ENCODE data around the gene ATP6V0A1.
A peak's percentile ranks its signal among the peaks of the same experiment; 100 is the strongest.
"Not testable (repeated sequence)": the region's sequence is repeated elsewhere in the genome, so short reads cannot be mapped to it uniquely, and the experiment has no call there.

ATP6V0A1 gene

GRCh38 chr17:42458497-42459255, at the start of gene ATP6V0A1:
Gene ATP6V0A1, plus strand, starts transcription at chr17:42458878. Its CDS starts 2,017 bp downstream, at chr17:42460895.
- peak; percentile 93 for DNase-seq (ENCODE audit: low spot score)

- DNase-seq (ENCODE audit: low spot score), result no peak
Measured at GRCh38 chr17:42409523-42410318, 49.0 kb upstream of the ATP6V0A1 start.

- DNase-seq (ENCODE audit: low spot score), result no peak
Measured at GRCh38 chr17:42410319-42410685, 48.4 kb upstream of the ATP6V0A1 start.

DNA sequence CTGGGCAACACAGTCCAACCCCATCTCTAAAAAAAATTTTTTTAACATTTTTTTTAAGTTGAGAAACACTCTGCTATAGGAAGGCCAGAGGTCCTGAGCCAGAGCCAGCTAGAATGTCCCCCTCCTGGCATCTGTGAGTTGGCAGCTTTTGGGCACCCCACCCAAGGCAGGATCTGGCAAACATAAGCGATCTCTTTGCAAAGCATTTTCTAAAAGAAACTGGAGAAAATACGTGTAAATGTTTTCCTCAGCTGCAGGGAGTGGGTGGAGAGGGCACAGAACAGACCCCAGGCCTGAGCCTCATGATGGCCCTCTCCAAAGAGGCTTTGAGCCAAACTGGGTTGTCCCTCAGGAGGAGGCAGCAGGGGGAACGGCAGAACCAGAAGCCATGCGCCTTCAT, 47.3 kb upstream of the ATP6V0A1 start:
- DNase-seq (ENCODE audit: low spot score), result no peak

- DNase-seq (ENCODE audit: low spot score), result no peak
Measured at GRCh38 chr17:42411905-42412679, 46.6 kb upstream of the ATP6V0A1 start.

DNA sequence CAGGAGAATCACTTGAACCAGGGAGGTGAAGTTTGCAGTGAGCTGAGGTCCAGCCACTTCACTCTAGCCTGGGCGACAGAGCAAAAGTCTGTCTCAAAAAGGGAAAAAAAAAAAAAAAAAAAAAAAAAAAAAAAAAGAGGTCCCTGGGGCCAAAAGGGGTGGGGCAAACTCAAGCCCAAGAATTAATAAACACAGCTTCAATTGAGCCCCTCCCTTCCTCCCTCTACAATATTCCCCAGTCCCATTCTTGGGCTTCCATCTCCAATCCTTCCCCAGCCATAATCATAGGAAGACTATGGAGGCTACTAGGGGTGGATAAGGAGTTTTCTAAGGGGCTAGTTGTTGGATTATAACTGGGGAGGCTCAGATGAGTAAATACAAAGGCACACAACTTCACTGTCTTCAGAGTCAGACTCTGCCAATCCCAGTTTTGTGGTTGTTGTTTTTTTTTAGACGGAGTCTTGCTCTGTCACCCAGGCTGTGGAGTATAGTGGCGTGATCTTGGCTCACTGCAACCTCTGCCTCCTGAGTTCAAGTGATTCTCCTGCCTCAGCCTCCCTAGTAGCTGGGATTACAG, 45.1 kb upstream of the ATP6V0A1 start:
- no peak for DNase-seq (ENCODE audit: low spot score)

- DNase-seq (ENCODE audit: low spot score), result peak; percentile 53
Measured at GRCh38 chr17:42414704-42415409, 43.8 kb upstream of the ATP6V0A1 start.

DNA sequence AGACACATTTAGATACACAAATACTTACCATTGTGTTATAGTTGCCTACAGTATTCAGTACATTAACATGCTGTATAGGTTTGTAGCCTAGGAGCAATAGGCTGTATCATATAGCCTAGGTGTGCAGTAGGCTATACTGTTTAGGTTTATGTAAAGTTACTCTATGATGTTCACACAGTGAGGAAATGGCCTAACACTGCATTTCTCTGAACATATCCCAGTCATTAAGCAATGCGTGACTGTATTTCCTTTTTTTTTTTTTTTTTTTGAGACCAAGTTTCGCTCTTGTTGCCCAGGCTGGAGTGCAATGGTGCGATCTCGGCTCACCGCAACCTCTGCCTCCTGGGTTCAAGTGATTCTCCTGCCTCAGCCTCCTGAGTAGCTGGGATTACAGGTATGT, 40.7 kb upstream of the ATP6V0A1 start:
- not testable (repeated sequence) for DNase-seq (ENCODE audit: low spot score)

- no peak for DNase-seq (ENCODE audit: low spot score)
Measured at GRCh38 chr17:42421136-42421506, 37.6 kb upstream of the ATP6V0A1 start.

GRCh38 chr17:42421507-42422338, 37.0 kb upstream of the ATP6V0A1 start:
- no peak for DNase-seq (ENCODE audit: low spot score)

- DNase-seq (ENCODE audit: low spot score), result no peak
Measured at GRCh38 chr17:42422412-42422957, 36.2 kb upstream of the ATP6V0A1 start.

DNA sequence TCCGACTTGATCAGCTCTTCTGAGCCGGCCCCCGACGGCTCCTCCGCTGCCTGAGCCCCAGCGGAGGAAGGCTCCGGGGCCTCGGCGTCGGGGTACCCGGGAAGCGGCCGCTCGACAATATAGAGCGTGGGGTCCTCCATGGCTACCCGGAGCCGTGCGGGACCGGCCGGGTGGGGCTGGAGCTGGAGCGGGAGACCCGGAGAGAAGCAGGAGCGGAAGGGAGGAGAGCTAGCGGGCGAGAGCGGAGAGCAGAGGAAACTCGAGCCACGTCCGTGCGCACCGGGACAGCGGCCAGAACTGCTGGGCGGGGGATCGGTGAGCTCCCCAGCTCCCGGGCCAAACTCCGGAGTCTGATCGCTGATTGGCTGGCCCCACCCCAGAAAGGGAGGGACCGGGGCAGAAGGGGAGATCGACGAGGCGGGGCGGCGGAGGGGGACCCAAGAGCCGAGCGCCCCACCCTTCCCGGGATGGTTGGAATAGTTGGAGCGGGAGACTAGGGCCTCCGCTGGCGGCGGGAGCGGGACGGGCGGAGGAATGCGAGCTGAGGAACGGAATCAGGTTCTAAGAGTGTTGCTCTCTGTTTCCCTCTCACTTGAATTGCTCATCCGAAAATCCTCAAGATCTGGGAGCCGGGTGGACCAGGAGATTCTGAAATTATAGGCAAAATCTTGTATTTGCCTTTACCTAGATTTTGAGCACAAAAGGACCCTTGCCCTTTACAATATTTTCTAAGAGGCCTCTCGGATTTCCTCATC, 35.5 kb upstream of the ATP6V0A1 start, which contains the start of gene CAVIN1:
Gene CAVIN1 (minus strand): TSS at position 299 of the 755 bp plus-strand sequence. CDS start 159 bp downstream, at position 140.
- DNase-seq (ENCODE audit: low spot score), result peak; percentile 51

DNA sequence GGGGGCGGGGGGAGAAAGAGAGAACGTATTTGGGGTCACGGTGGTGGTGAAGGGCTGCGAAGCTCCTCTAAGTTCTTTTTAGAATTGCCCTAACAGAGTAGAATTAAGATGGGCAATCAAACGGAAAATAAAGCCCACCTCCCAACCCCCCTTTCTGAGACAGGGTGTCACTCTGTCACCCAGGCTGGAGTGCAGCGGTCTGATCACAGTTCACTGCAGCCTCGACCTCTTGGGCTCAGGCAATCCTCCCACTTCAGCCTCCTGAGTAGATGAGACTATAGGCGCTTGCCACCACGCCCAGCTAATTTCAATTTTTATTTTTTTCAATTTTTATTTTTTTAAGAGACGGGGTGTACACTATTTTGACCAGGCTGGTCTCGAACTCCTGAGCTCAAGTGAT, 34.9 kb upstream of the ATP6V0A1 start:
- DNase-seq (ENCODE audit: low spot score), result no peak

DNA sequence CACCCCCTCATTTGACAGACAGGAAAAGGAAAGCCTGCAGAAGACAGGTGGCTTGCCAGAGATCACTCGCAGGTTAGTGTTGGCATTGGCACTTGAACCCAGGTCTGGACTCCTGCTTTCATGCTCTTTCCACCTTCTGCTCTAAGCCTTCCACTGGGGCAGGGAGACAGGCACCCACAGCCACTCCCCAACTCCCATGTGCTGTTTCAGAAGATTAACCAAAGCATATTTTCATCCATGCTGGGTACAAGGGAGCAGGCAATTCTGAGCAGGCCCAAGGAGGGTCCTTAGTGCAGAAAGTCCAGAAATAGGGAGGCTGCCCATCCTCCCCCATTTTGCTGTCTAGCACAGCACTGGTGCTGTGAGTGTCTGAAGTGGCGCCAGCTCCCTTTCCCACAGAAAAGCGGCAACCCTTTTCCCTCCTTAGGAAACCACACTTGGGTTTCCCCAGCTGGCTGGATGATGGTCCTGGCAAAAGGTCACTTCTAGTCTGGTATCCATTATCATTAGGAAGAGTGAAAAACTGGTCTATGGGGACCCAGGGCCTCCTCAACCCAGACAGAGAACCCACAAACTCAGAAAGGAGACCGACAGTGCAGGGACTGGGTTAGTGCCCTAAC, 33.6 kb upstream of the ATP6V0A1 start:
- no peak for DNase-seq (ENCODE audit: low spot score)

- peak; percentile 49 for DNase-seq (ENCODE audit: low spot score)
Measured at GRCh38 chr17:42428141-42428944, 30.3 kb upstream of the ATP6V0A1 start.

DNA sequence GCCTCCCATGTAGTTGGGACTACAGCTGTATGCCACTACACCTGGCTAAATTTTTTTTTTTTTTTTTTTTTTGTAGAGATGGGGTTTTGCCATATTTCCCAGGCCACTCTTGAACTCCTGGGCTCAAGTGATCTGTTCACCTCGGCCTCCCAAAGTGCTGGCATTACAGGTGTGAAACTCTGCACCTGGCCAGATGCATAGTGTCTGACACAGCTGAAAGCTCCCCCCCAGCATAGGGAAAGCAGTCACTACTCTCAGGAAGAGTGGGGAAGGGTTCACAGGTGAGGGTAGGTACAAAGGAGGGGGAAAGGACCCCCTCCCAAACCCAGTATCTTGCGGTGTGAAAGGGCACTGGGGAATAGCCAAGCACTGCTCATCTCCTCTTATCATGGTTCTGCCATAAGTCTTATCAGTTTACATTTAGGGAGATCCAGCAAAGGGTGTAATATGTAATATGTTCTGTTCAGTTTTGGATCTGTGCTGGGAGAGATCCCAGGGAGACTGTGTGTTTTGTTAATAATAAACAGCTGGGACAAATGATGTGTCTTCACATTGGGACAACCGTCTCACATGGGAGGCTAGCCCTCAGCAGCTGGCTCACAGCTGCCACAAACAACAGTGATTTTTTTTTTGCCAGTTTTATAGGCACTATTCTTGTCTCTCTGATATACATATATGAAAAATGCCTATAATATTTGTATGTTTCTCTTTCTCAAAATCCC, 28.8 kb upstream of the ATP6V0A1 start:
- no peak for DNase-seq (ENCODE audit: low spot score)

GRCh38 chr17:42431758-42432161, 26.9 kb upstream of the ATP6V0A1 start:
- no peak for DNase-seq (ENCODE audit: low spot score)

All from germinal center (tissue), 1 donor.